GM12878 (cell line): Measurements from ENCODE around the gene AOPEP. TPM values are rescaled to one million over a fixed set of nuclear protein-coding genes. Genes with fewer than 3 reads are reported as not detected.

Experiments
- ATAC-seq: fragments of 200-7000 bp; cut with Tn5 transposase; 3 replicates; pipeline ENCODE4 v1.9.1; 2020; ENCODE audit warnings: mild to moderate bottlenecking, moderate library complexity
- BruUV-seq: library from RNA; stranded (reverse); fragments of 400-500 nt; replicated peaks from 2 replicates; lab custom pipeline; 2021; lab: Mats Ljungman, UMichigan
- CTCF ChIA-PET: fragments of 300-600 bp; sonication (Branson Sonifier 250); formaldehyde crosslinking; extraction: SDS; loops from one replicate; lab custom pipeline; 2021; ENCODE audit warnings: inconsistent platforms; lab: Yijun Ruan, JAX
- POLR2A ChIA-PET: fragments of 350-600 bp; formaldehyde crosslinking; extraction: SDS; loops from one replicate; lab custom pipeline; 2021; ENCODE audit warnings: inconsistent platforms; lab: Charles Lee
- RAD21 ChIA-PET: fragments of 300-600 bp; sonication (Branson Sonifier 250); formaldehyde crosslinking; loops from one replicate; lab custom pipeline; 2023; ENCODE audit warnings: antibody characterized with exemption; ENCODE audit not compliant: unreplicated experiment; lab: Charles Lee
- SMC1A ChIA-PET: fragments of 300-600 bp; sonication (Branson Sonifier 250); formaldehyde crosslinking; loops from one replicate; lab custom pipeline; 2023; ENCODE audit not compliant: unreplicated experiment, uncharacterized antibody; lab: Charles Lee
- DNase-seq: peaks from one replicate; pipeline ENCODE4 v3.0.0-alpha.2; 2011; ENCODE audit warnings: low read depth, low spot score
- FAIRE-seq: peaks from 3 replicates; lab custom pipeline; 2011; peaks lifted over from hg19 to GRCh38; lab: Jason Lieb, UNC
- H2AFZ ChIP-seq: 2 replicates; pipeline ENCODE4 v1.6.0; 2011; ENCODE audit warnings: low read depth, low read length, control low read depth; ENCODE audit not compliant: control insufficient read depth
- H3K27ac ChIP-seq: 2 replicates; pipeline ENCODE4 v1.5.1; 2011; ENCODE audit warnings: control low read depth; ENCODE audit not compliant: control insufficient read depth, insufficient read depth
- H3K27me3 ChIP-seq, 2 experiments: replicated peaks in 1 of 2; 2 replicates each; pipeline versions ENCODE4 v1.6.0 to v1.6.1; 2011; ENCODE audit warnings: low read length in 1 of 2; ENCODE audit not compliant: control insufficient read depth in 2 of 2, insufficient read depth in 2 of 2
- H3K36me3 ChIP-seq, 2 experiments: 2 replicates each; pipeline ENCODE4 v1.5.1; 2011; ENCODE audit warnings: low read length in 1 of 2; ENCODE audit not compliant: control insufficient read depth in 2 of 2, insufficient read depth in 2 of 2
- H3K4me1 ChIP-seq: 2 replicates; pipeline ENCODE4 v1.6.1; 2011; ENCODE audit warnings: mild to moderate bottlenecking, low read length, moderate library complexity, mixed read lengths; ENCODE audit not compliant: control insufficient read depth, insufficient read depth
- H3K4me2 ChIP-seq: 2 replicates; pipeline ENCODE4 v1.6.0; 2011; ENCODE audit warnings: control low read depth; ENCODE audit not compliant: control insufficient read depth, insufficient read depth
- H3K4me3 ChIP-seq: fragments of 200-600 bp; sonication (generic); 2 replicates; pipeline ENCODE4 v1.5.1; 2016
- H3K79me2 ChIP-seq: 2 replicates; pipeline ENCODE4 v1.6.0; 2011; ENCODE audit warnings: low read length; ENCODE audit not compliant: control insufficient read depth, insufficient read depth
- H3K9ac ChIP-seq: 2 replicates; pipeline ENCODE4 v1.8.0; 2011; ENCODE audit warnings: low read length, control low read depth, mixed read lengths; ENCODE audit not compliant: control insufficient read depth, insufficient read depth
- H3K9me3 ChIP-seq: replicated peaks from 3 replicates; pipeline ENCODE4 v1.5.1; 2011; ENCODE audit warnings: mild to moderate bottlenecking, low read length; ENCODE audit not compliant: control insufficient read depth, insufficient read depth
- H4K20me1 ChIP-seq: 2 replicates; pipeline ENCODE4 v1.6.0; 2011; ENCODE audit not compliant: control insufficient read depth, insufficient read depth
- MEF2A ChIP-seq: IDR thresholded peaks from 2 replicates; pipeline ENCODE4 v1.6.1; 2011; ENCODE audit warnings: low read depth, mild to moderate bottlenecking, low read length, moderate library complexity; ENCODE audit not compliant: insufficient read depth
- MTA3 ChIP-seq: IDR thresholded peaks from 2 replicates; pipeline ENCODE4 v1.6.1; 2012; ENCODE audit warnings: low read length, inconsistent platforms, borderline replicate concordance
- MXI1 ChIP-seq: fragments of 150-350 bp; IDR thresholded peaks from 2 replicates; pipeline ENCODE4 v1.6.1; 2011; ENCODE audit warnings: low read depth, mild to moderate bottlenecking, inconsistent platforms, low read length, improper control_type of control experiment
- POU2F2 ChIP-seq: IDR thresholded peaks from 3 replicates; pipeline ENCODE4 v1.6.1; 2011; ENCODE audit warnings: low read depth, mild to moderate bottlenecking, low read length, borderline replicate concordance
- TCF3 ChIP-seq: IDR thresholded peaks from 2 replicates; pipeline ENCODE4 v1.6.1; 2012; ENCODE audit warnings: low read depth, mild to moderate bottlenecking, low read length, borderline replicate concordance; ENCODE audit not compliant: insufficient read depth
- USF2 ChIP-seq: IDR thresholded peaks from 2 replicates; pipeline ENCODE4 v1.6.1; 2011; ENCODE audit warnings: low read depth, low read length, improper control_type of control experiment, borderline replicate concordance
- ZBTB4 ChIP-seq: fragments of 450-650 bp; formaldehyde crosslinking; IDR thresholded peaks from 2 replicates; pipeline ENCODE4 v1.4.0; 2022; ENCODE audit warnings: mild to moderate bottlenecking, moderate library complexity
- ZNF622 ChIP-seq: fragments of 450-650 bp; IDR thresholded peaks from 2 replicates; pipeline ENCODE4 v1.6.1; 2017; ENCODE audit warnings: mild to moderate bottlenecking, inconsistent platforms
- WGBS: methylation state at CpG from one replicate; pipeline ENCODE4 v1.1.6; 2016; ENCODE audit warnings: low lambda C conversion rate; ENCODE audit not compliant: insufficient replicate concordance, insufficient coverage; ENCODE audit errors: missing lambda C conversion rate; 5-methylcytosine and 5-hydroxymethylcytosine counted together
- in situ Hi-C: fragments of 300-500 bp; cut with MboI; formaldehyde crosslinking; loops from 9 replicates; pipeline ENCODE4 v1.14.3; 2018; ENCODE audit warnings: mixed read lengths
- intact Hi-C: fragments of 100-400 bp; cut with micrococcal nuclease; formaldehyde crosslinking; loops from one replicate; pipeline ENCODE4 v1.14.2; 2022; ENCODE audit not compliant: unreplicated experiment
- polyA plus RNA-seq, 11 experiments: library from polyadenylated mRNA; depleted of rRNA in 4 of 11; unstranded in 6 of 11; stranded (reverse) in 5 of 11; fragments of >200 nt; fragmentation: Nextera tagmentation in 4 of 11; fragmentation: Illumina TruSeq in 1 of 11; extraction: Ambion mirVana in 4 of 11; extraction: Trizol in 1 of 11; gene quantifications; 1 replicate in 1 of 11; 2 replicates in 10 of 11; pipeline versions ENCODE4 v1.2.1 to v1.2.3, GENCODE V29; 2011 to 2016; ENCODE audit warnings: inconsistent platforms in 2 of 11, missing spikeins in 2 of 11, low read depth in 1 of 11
- total RNA-seq, 4 experiments: library from RNA; depleted of rRNA in 3 of 4; stranded (reverse); fragments of >200 nt in 3 of 4; fragmentation: Illumina TruSeq in 1 of 4; extraction: Trizol in 1 of 4; gene quantifications; 2 replicates each; pipeline versions ENCODE4 v1.2.1 to v1.2.3, GENCODE V29; 2013 to 2021

The AOPEP gene
- total and polyA plus RNA-seq, 10 of the 15 experiments (the other 5 are each of a cell fraction or from before 2014, with no cell fraction given): 2.3 to 16.9 (median 10.1) TPM

GRCh38 chr9:95098391-95098921 lies 372.0 kb downstream of the AOPEP start:
- Histone ChIP-seq H3K4me2 (no peak overlapping the region), H3K36me3 (no peaks in the 10 kb centered on the region; a peak in 1 of 4 replicates), H3K4me3 (no peak overlapping the region), H3K27ac (no peak overlapping the region), H3K4me1 (no peaks in the 10 kb centered on the region), H2AFZ (no peak overlapping the region), H3K9me3 (no peaks in the 10 kb centered on the region), H3K79me2 (no peaks in the 10 kb centered on the region), H3K9ac (no peak overlapping the region), H4K20me1 (no peaks in the 10 kb centered on the region), H3K27me3 (no peaks in the 10 kb centered on the region)
- WGBS: 78% methylated on average over 12 of the region's 12 CpGs
- ChIA-PET POLR2A (no interaction called here), RAD21 (no interaction called here), SMC1A (no interaction called here), CTCF (interaction anchor here (0.6 to 0.7 kb wide), 2 partner anchors 29 to 178 kb away, joined by 4 read pairs; no protein-coding TSS in a partner anchor)
- TF ChIP-seq MTA3 (no peak), ZNF622 (no peak), POU2F2 (no peak), MXI1 (no peak)
- DNase-seq: no peak
- ATAC-seq: no peak
- intact Hi-C loops: no loop called here
- no TSS peak for BruUV-seq
- FAIRE-seq: no peak
- in situ Hi-C loops: no loop called here

- no TSS peak for BruUV-seq
- FAIRE-seq (no peak), DNase-seq (no peak), ATAC-seq (no peak)
- Histone ChIP-seq H3K27me3 (no peaks in the 10 kb centered on the region), H3K27ac (no peak overlapping the region), H3K4me1 (no peaks in the 10 kb centered on the region), H3K36me3 (no peaks in the 10 kb centered on the region; a peak in 1 of 4 replicates), H3K4me2 (no peak overlapping the region), H4K20me1 (no peaks in the 10 kb centered on the region), H3K4me3 (no peak overlapping the region), H3K9ac (no peak overlapping the region), H3K79me2 (no peaks in the 10 kb centered on the region), H3K9me3 (no peaks in the 10 kb centered on the region), H2AFZ (no peak overlapping the region)
- 92% methylated on average over 24 of the region's 24 CpGs for WGBS
- ChIA-PET POLR2A (no interaction called here), RAD21 (no interaction called here), SMC1A (no interaction called here), CTCF (no interaction called here)
- in situ Hi-C loops (no loop called here), intact Hi-C loops (no loop called here)
- no peak for TF ChIP-seq USF2
- no peak for TF ChIP-seq ZBTB4 (CRISPR knock-in tag)
- no peak for TF ChIP-seq MXI1
- TF ChIP-seq MEF2A: no peak
- TF ChIP-seq TCF3: no peak
Measured at GRCh38 chr9:95099321-95100070, 373.0 kb downstream of the AOPEP start.
